Suprapubic skin (tissue), 3 donors: Measurements from ENCODE around the gene DCTN5.

ENCODE experiments used
- CTCF ChIP-seq, 2 donors: fragments of 200-600 bp in 1 of 2; fragments of 450-650 bp in 1 of 2; sonication (generic) in 1 of 2; IDR thresholded peaks; one replicate each; pipeline ENCODE4 v1.5.1; 2016 to 2019; ENCODE audit warnings: antibody characterized with exemption in 2 of 2, mild to moderate bottlenecking in 1 of 2, moderate library complexity in 1 of 2
- EP300 ChIP-seq: sonication (generic); formaldehyde crosslinking; IDR thresholded peaks from one replicate; pipeline ENCODE4 v1.6.1; 2017; ENCODE audit warnings: antibody characterized with exemption

- TF ChIP-seq CTCF (IDR thresholded peaks at IDR 0.05) = no peak
- no peak for TF ChIP-seq EP300
Observed at GRCh38 chr16:23676924-23677480, 35.7 kb downstream of the DCTN5 start.
